H1 (cell line): ENCODE results near the gene ADGRB3. TPM values are rescaled to one million over a fixed set of nuclear protein-coding genes. Genes with fewer than 3 reads are reported as not detected.

Source experiments
- CTCF ChIA-PET: fragments of 300-600 bp; sonication (Branson Sonifier 250); formaldehyde crosslinking; loops from one replicate; lab custom pipeline; 2021; ENCODE audit not compliant: partially characterized antibody; lab: Charles Lee
- POLR2A ChIA-PET: fragments of 300-600 bp; sonication (Branson Sonifier 250); formaldehyde crosslinking; loops from one replicate; lab custom pipeline; 2021; ENCODE audit warnings: inconsistent platforms; ENCODE audit not compliant: partially characterized antibody; lab: Charles Lee
- DNase-seq, 2 experiments: peaks; one replicate each; pipeline versions ENCODE4 v3.0.0 to v3.0.0-alpha.2; 2010 to 2022; ENCODE audit warnings: low spot score in 2 of 2, low read depth in 1 of 2, mixed read lengths in 1 of 2
- FAIRE-seq: peaks from 2 replicates; lab custom pipeline; 2011; peaks lifted over from hg19 to GRCh38; lab: Jason Lieb, UNC
- H2AFZ ChIP-seq: 2 replicates; pipeline ENCODE4 v1.8.1; 2012; ENCODE audit warnings: low read length, inconsistent platforms
- H2AK5ac ChIP-seq: 2 replicates; pipeline ENCODE4 v1.6.1; 2013; ENCODE audit warnings: low read depth, low read length
- H2BK120ac ChIP-seq: replicated peaks from 2 replicates; pipeline ENCODE3; 2013; ENCODE audit warnings: low read depth, low read length, inconsistent platforms
- H2BK12ac ChIP-seq: 2 replicates; pipeline ENCODE4 v1.6.1; 2013; ENCODE audit warnings: low read depth, low read length
- H2BK15ac ChIP-seq: 2 replicates; pipeline ENCODE4 v1.6.1; 2013; ENCODE audit warnings: low read length
- H2BK20ac ChIP-seq: 2 replicates; pipeline ENCODE4 v1.6.1; 2013; ENCODE audit warnings: low read length
- H2BK5ac ChIP-seq: 2 replicates; pipeline ENCODE4 v1.6.1; 2013; ENCODE audit warnings: low read depth, low read length
- H3K14ac ChIP-seq: 2 replicates; pipeline ENCODE4 v1.6.1; 2013; ENCODE audit warnings: inconsistent platforms; ENCODE audit not compliant: insufficient read length
- H3K18ac ChIP-seq: 2 replicates; pipeline ENCODE4 v1.6.1; 2013; ENCODE audit warnings: low read length; ENCODE audit errors: extremely low read depth
- H3K23ac ChIP-seq: 2 replicates; pipeline ENCODE4 v1.6.1; 2013; ENCODE audit warnings: inconsistent platforms; ENCODE audit not compliant: insufficient read length
- H3K23me2 ChIP-seq: 2 replicates; pipeline ENCODE4 v1.6.1; 2013; ENCODE audit warnings: low read depth, low read length
- H3K27ac ChIP-seq: 2 replicates; pipeline ENCODE4 v1.6.1; 2011; ENCODE audit warnings: low read depth, low read length, inconsistent platforms
- H3K27me3 ChIP-seq, 4 experiments: replicated peaks in 1 of 4; 1 replicate in 1 of 4; 2 replicates in 3 of 4; pipeline versions ENCODE4 v1.6.1 to v1.8.1; 2011 to 2013; ENCODE audit warnings: low read length in 3 of 4, mild to moderate bottlenecking in 3 of 4, inconsistent platforms in 2 of 4, mixed read lengths in 2 of 4, moderate library complexity in 1 of 4; ENCODE audit not compliant: control insufficient read depth in 3 of 4, insufficient read depth in 3 of 4; ENCODE audit errors: extremely low read depth in 1 of 4
- H3K36me3 ChIP-seq, 4 experiments: 2 replicates each; pipeline versions ENCODE4 v1.6.1 to v1.8.1; 2011 to 2013; ENCODE audit warnings: mild to moderate bottlenecking in 4 of 4, low read length in 3 of 4, moderate library complexity in 2 of 4, control low read depth in 1 of 4, inconsistent platforms in 1 of 4; ENCODE audit not compliant: insufficient read depth in 4 of 4, control insufficient read depth in 2 of 4
- H3K4ac ChIP-seq: replicated peaks from 2 replicates; pipeline ENCODE3; 2013; ENCODE audit warnings: low read length, low read depth, mixed read lengths, inconsistent platforms; ENCODE audit not compliant: insufficient read length
- H3K4me1 ChIP-seq, 4 experiments: replicated peaks in 1 of 4; 1 replicate in 1 of 4; 2 replicates in 3 of 4; pipeline versions ENCODE4 v1.6.1 to v1.8.1; 2011 to 2013; ENCODE audit warnings: low read length in 3 of 4, inconsistent platforms in 2 of 4, mixed read lengths in 1 of 4; ENCODE audit not compliant: insufficient read depth in 4 of 4, control insufficient read depth in 3 of 4
- H3K4me2 ChIP-seq, 2 experiments: 2 replicates each; pipeline versions ENCODE4 v1.6.1 to v1.8.1; 2011 to 2013; ENCODE audit warnings: low read depth in 2 of 2, low read length in 2 of 2, control low read depth in 1 of 2, inconsistent platforms in 1 of 2, mild to moderate bottlenecking in 1 of 2; ENCODE audit not compliant: insufficient read depth in 1 of 2
- H3K4me3 ChIP-seq, 4 experiments: fragments of 200-600, 300-600 bp in 1 of 4; sonication (generic), shearing (Covaris generic), sonication (Bioruptor Twin) in 1 of 4; 2 replicates each; pipeline versions ENCODE4 v1.5.1 to v1.8.1; 2011 to 2016; ENCODE audit warnings: low read length in 4 of 4, low read depth in 3 of 4, control low read depth in 2 of 4, inconsistent platforms in 2 of 4, mild to moderate bottlenecking in 2 of 4, mixed read lengths in 1 of 4, moderate library complexity in 1 of 4; ENCODE audit not compliant: insufficient read depth in 2 of 4; ENCODE audit errors: extremely low read depth in 1 of 4
- H3K56ac ChIP-seq: replicated peaks from 2 replicates; pipeline ENCODE3; 2013; ENCODE audit warnings: low read depth, mild to moderate bottlenecking, mixed read lengths, low read length, inconsistent platforms; ENCODE audit not compliant: insufficient read length
- H3K79me1 ChIP-seq: 2 replicates; pipeline ENCODE4 v1.6.1; 2013; ENCODE audit warnings: low read depth, low read length, control low read depth
- H3K79me2 ChIP-seq, 2 experiments: 2 replicates each; pipeline versions ENCODE4 v1.6.1 to v1.8.1; 2012 to 2013; ENCODE audit warnings: low read length in 2 of 2, mild to moderate bottlenecking in 2 of 2, inconsistent platforms in 1 of 2; ENCODE audit not compliant: insufficient read depth in 2 of 2, control insufficient read depth in 1 of 2
- H3K9ac ChIP-seq, 4 experiments: replicated peaks in 1 of 4; 1 replicate in 1 of 4; 2 replicates in 3 of 4; pipeline versions ENCODE4 v1.6.1 to v1.8.1; 2011 to 2013; ENCODE audit warnings: low read depth in 3 of 4, low read length in 3 of 4, control low read depth in 2 of 4, mild to moderate bottlenecking in 2 of 4, moderate library complexity in 2 of 4, inconsistent platforms in 1 of 4; ENCODE audit errors: extremely low read depth in 1 of 4
- H3K9me3 ChIP-seq, 2 experiments: 2 replicates each; pipeline versions ENCODE4 v1.6.1 to v1.8.1; 2012 to 2013; ENCODE audit warnings: mild to moderate bottlenecking in 2 of 2, moderate library complexity in 2 of 2, control low read depth in 1 of 2, inconsistent platforms in 1 of 2, low read depth in 1 of 2, low read length in 1 of 2, mixed read lengths in 1 of 2; ENCODE audit not compliant: insufficient read depth in 2 of 2
- H4K20me1 ChIP-seq, 2 experiments: replicated peaks in 1 of 2; 2 replicates each; pipeline versions ENCODE3 to v1.8.1; 2011 to 2013; ENCODE audit warnings: inconsistent platforms in 2 of 2, low read length in 2 of 2, mild to moderate bottlenecking in 1 of 2; ENCODE audit not compliant: insufficient read depth in 2 of 2, control insufficient read depth in 1 of 2
- H4K5ac ChIP-seq: 2 replicates; pipeline ENCODE4 v1.6.1; 2013; ENCODE audit warnings: low read length, low read depth, mixed read lengths, inconsistent platforms; ENCODE audit not compliant: insufficient read length
- H4K8ac ChIP-seq: 2 replicates; pipeline ENCODE4 v1.8.0; 2013; ENCODE audit warnings: mild to moderate bottlenecking, moderate library complexity, low read length, inconsistent platforms; ENCODE audit not compliant: insufficient read depth; ENCODE audit errors: extremely low read depth
- H4K91ac ChIP-seq: replicated peaks from 2 replicates; pipeline ENCODE3; 2013; ENCODE audit warnings: low read length, mixed read lengths, inconsistent platforms; ENCODE audit not compliant: insufficient read length
- BACH1 ChIP-seq: IDR thresholded peaks from 2 replicates; pipeline ENCODE4 v1.6.1; 2012; ENCODE audit warnings: low read length, improper control_type of control experiment
- BRCA1 ChIP-seq: IDR thresholded peaks from 2 replicates; pipeline ENCODE4 v1.6.1; 2012; ENCODE audit warnings: low read depth, low read length, improper control_type of control experiment
- CBX8 ChIP-seq: fragments of 300-800, 300-1000 bp; sonication (generic); IDR thresholded peaks from 2 replicates; pipeline ENCODE4 v1.7.1; 2016; ENCODE audit warnings: low read depth, low read length, borderline replicate concordance
- CHD1 ChIP-seq: IDR thresholded peaks from 2 replicates; pipeline ENCODE4 v1.6.1; 2012; ENCODE audit warnings: low read depth, low read length, improper control_type of control experiment
- CHD2 ChIP-seq: IDR thresholded peaks from 2 replicates; pipeline ENCODE4 v1.6.1; 2012; ENCODE audit warnings: low read length, improper control_type of control experiment
- CREB1 ChIP-seq: IDR thresholded peaks from 2 replicates; pipeline ENCODE4 v1.6.1; 2012; ENCODE audit warnings: inconsistent platforms
- JUN ChIP-seq: IDR thresholded peaks from 2 replicates; pipeline ENCODE4 v1.6.1; 2011; ENCODE audit warnings: low read depth, mild to moderate bottlenecking, improper control_type of control experiment, low read length
- JUND ChIP-seq: IDR thresholded peaks from 2 replicates; pipeline ENCODE4 v1.6.1; 2011; ENCODE audit warnings: mild to moderate bottlenecking, improper control_type of control experiment, low read length
- KDM4A ChIP-seq: IDR thresholded peaks from one replicate; pipeline ENCODE4 v1.7.1; 2012; ENCODE audit warnings: low read depth, mild to moderate bottlenecking, moderate library complexity, low read length, inconsistent platforms; ENCODE audit not compliant: severe bottlenecking
- PHF8 ChIP-seq: fragments of 200-600 bp; sonication (generic); conservative IDR thresholded peaks from 2 replicates; pipeline ENCODE4 v1.7.1; 2012; ENCODE audit warnings: low read depth, mild to moderate bottlenecking, inconsistent platforms, low read length, moderate library complexity
- RFX5 ChIP-seq: IDR thresholded peaks from 2 replicates; pipeline ENCODE4 v1.6.1; 2011; ENCODE audit warnings: low read depth, low read length, improper control_type of control experiment, borderline replicate concordance
- SIN3A ChIP-seq, 2 experiments: IDR thresholded peaks in 1 of 2; conservative IDR thresholded peaks in 1 of 2; 2 replicates each; pipeline ENCODE4 v1.6.1; 2011 to 2012; ENCODE audit warnings: low read length in 2 of 2, improper control_type of control experiment in 1 of 2, low read depth in 1 of 2, mild to moderate bottlenecking in 1 of 2
- SP1 ChIP-seq: IDR thresholded peaks from 2 replicates; pipeline ENCODE4 v1.6.1; 2011; ENCODE audit warnings: low read depth, low read length
- SP2 ChIP-seq: IDR thresholded peaks from 2 replicates; pipeline ENCODE4 v1.6.1; 2012; ENCODE audit warnings: mild to moderate bottlenecking, low read length, inconsistent platforms
- TAF1 ChIP-seq: IDR thresholded peaks from 2 replicates; pipeline ENCODE4 v1.6.1; 2011; ENCODE audit warnings: mild to moderate bottlenecking, low read depth, low read length
- TCF12 ChIP-seq: IDR thresholded peaks from 2 replicates; pipeline ENCODE4 v1.6.1; 2011; ENCODE audit warnings: low read depth, mild to moderate bottlenecking, low read length
- TEAD4 ChIP-seq: IDR thresholded peaks from 2 replicates; pipeline ENCODE4 v1.6.1; 2012; ENCODE audit warnings: low read depth, low read length, inconsistent platforms, mixed read lengths
- WGBS, 2 experiments: shearing (Covaris generic) in 1 of 2; methylation state at CpG; one replicate each; pipeline versions ENCODE4 v1.1.6 to v1.1.7; 2013 to 2015; ENCODE audit warnings: low lambda C conversion rate in 2 of 2, mixed read lengths in 2 of 2, inconsistent platforms in 1 of 2, low coverage in 1 of 2, missing lambda C conversion rate in 1 of 2; ENCODE audit not compliant: insufficient replicate concordance in 2 of 2, insufficient coverage in 1 of 2, insufficient read length in 1 of 2; ENCODE audit errors: extremely low coverage in 1 of 2, missing lambda C conversion rate in 1 of 2; 5-methylcytosine and 5-hydroxymethylcytosine counted together
- polyA plus RNA-seq, 7 experiments: library from polyadenylated mRNA; depleted of rRNA in 3 of 7; stranded (reverse) in 5 of 7; unstranded in 2 of 7; fragments of >200 nt in 5 of 7; fragments of 200-250 nt in 2 of 7; gene quantifications; 1 replicate in 5 of 7; 2 replicates in 1 of 7; 4 replicates in 1 of 7; pipeline versions ENCODE4 v1.2.1 to v1.2.3, GENCODE V29; 2011 to 2013; ENCODE audit warnings: missing spikeins in 2 of 7, mixed read lengths in 2 of 7
- total RNA-seq: library from RNA; stranded (reverse); fragmentation: NEBNext Ultra II Directional; extraction: Animal tissue kit (Norgen Biotek cat#: 25700); gene quantifications from 2 replicates; pipeline ENCODE4 v1.2.1, GENCODE V29; 2021

The ADGRB3 gene
- total and polyA plus RNA-seq, 2 of the 8 experiments (the other 6 are each of a cell fraction or from before 2014, with no cell fraction given), result 0.35 to 1.2 TPM

DNA sequence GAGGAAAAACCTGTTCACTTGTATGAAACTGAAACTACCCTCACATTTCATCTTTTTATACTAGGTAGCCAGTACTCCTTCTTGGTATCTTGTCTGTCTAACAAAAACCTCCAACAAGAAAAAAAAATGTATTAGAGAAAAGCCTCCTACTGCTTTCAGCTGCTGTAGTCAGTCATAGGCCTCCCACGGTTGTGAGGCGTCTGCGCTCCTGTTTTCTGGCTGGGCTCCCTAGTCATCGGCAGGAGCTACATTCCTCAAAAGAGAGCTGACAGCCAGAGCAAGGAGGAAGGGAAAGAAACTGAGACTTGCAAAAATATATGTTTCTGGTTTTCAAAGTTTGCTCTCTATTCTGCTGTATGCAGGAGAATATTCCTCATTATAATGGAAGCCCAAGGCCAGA lies 644.7 kb downstream of the ADGRB3 start:
- Histone ChIP-seq H3K27ac (no peak overlapping the region), H3K23ac (no peak overlapping the region), H2AK5ac (no peak overlapping the region), H2BK15ac (no peak overlapping the region), H3K36me3 (no peaks in the 10 kb centered on the region), H2BK20ac (no peak overlapping the region), H3K79me1 (no peaks in the 10 kb centered on the region), H3K56ac (no peak overlapping the region), H4K20me1 (no peaks in the 10 kb centered on the region), H4K91ac (no peak overlapping the region), H2BK120ac (no peak overlapping the region), H2BK12ac (no peak overlapping the region), H3K14ac (no peak overlapping the region), H3K79me2 (no peaks in the 10 kb centered on the region), H4K5ac (no peak overlapping the region), H3K23me2 (no peaks in the 10 kb centered on the region), H3K4ac (no peak overlapping the region), H4K8ac (no peak overlapping the region), H2AFZ (peak overlapping the region; percentile 6; the same call in 1 of the 2 replicates), H3K4me1 (peaks cover 0 to 7% (median 0%) of the 10 kb centered on the region in 4 experiments; a peak in 2 of 7 replicates), H2BK5ac (no peak overlapping the region), H3K4me2 (no peak overlapping the region), H3K27me3 (no peaks in the 10 kb centered on the region), H3K9ac (no peak overlapping the region), H3K4me3 (no peak overlapping the region), H3K18ac (no peak overlapping the region), H3K9me3 (no peaks in the 10 kb centered on the region)
- POLR2A ChIA-PET, result no interaction called here
- no peak for TF ChIP-seq CHD1
- TF ChIP-seq CHD2, result no peak
- no peak for TF ChIP-seq JUND
- TF ChIP-seq BRCA1, result no peak
- TF ChIP-seq TCF12, result no peak
- TF ChIP-seq PHF8, result no peak
- TF ChIP-seq JUN, result no peak
- TF ChIP-seq CREB1, result no peak
- TF ChIP-seq TEAD4, result no peak
- no peak for TF ChIP-seq BACH1
- TF ChIP-seq SP2, result no peak
- no peak for TF ChIP-seq CBX8
- TF ChIP-seq SP1, result no peak
- no peak for TF ChIP-seq KDM4A
- TF ChIP-seq SIN3A (conservative IDR thresholded peaks at IDR 0.05 in 1 of 2, IDR thresholded peaks at IDR 0.05 in 1 of 2; ENCODE audit: low read depth in 1 of 2, low read length in 2 of 2), result no peak
- TF ChIP-seq RFX5, result no peak
- TF ChIP-seq TAF1, result no peak
- CTCF ChIA-PET, result no interaction called here
- 86% methylated on average over 4 of the region's 4 CpGs; no CpG with 5 or more reads in 1 of the 2 experiments for WGBS, 2 experiments
- FAIRE-seq (no peak), DNase-seq (no peak)
